GM13977 (cell line): Measurements from ENCODE around the gene FBXW8.

Experiments
- DNase-seq: peaks from one replicate; pipeline ENCODE4 v3.0.0; 2012; ENCODE audit warnings: low spot score
- in situ Hi-C: fragments of 300-500 bp; cut with MboI; formaldehyde crosslinking; loops from one replicate; pipeline ENCODE4 v1.12.0; 2022; ENCODE audit warnings: low sequenced_read_pairs, low pct_unique_long_range_greater_than_20kb, mixed read lengths, inconsistent platforms; ENCODE audit not compliant: unreplicated experiment
- TF ChIP-seq, protein P1 (sequence below): IDR thresholded peaks from 2 replicates; pipeline ENCODE4 v1.5.1; 2012; ENCODE audit warnings: mild to moderate bottlenecking, control low read depth; ENCODE audit not compliant: insufficient read depth; ENCODE audit errors: extremely low read depth, missing control alignments

The FBXW8 gene

DNA sequence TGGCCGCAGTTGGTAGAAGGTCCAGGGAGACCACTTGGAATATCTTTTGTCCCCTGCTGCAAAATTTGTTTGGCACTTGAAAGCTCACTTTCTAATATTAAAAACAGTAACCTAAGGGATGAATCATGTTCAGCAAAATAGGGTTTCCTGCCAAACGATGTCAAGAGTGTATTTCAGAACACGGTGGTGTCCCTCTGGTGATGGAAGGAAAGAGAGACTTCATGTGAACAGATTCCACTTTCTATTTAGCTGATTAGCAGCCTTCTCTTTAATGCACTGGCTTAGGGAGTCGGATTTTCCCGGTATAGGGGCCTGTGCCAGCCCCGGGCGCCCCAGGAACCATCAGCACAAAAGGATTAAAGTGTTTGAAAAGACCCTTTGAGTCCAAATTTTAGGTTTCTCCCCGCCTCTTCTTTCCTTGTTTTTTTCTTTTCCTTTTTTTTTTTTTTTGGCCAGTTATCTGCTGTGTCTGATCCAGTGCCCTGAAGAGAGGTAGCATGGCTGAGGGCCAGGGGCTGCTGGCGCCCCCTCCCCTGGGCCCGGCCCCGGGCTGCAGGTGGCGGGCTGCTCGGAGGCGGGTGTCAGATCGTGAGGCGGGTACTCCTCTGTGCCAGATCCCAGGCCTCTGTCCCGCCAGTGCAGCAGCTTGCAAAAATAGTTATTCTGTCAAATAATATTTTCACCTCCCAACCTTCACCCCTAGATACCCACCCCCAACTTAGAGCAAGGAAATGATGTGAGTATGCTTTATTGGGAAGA is 100.1 kb downstream of the FBXW8 start:
- TF ChIP-seq, protein P1, sequence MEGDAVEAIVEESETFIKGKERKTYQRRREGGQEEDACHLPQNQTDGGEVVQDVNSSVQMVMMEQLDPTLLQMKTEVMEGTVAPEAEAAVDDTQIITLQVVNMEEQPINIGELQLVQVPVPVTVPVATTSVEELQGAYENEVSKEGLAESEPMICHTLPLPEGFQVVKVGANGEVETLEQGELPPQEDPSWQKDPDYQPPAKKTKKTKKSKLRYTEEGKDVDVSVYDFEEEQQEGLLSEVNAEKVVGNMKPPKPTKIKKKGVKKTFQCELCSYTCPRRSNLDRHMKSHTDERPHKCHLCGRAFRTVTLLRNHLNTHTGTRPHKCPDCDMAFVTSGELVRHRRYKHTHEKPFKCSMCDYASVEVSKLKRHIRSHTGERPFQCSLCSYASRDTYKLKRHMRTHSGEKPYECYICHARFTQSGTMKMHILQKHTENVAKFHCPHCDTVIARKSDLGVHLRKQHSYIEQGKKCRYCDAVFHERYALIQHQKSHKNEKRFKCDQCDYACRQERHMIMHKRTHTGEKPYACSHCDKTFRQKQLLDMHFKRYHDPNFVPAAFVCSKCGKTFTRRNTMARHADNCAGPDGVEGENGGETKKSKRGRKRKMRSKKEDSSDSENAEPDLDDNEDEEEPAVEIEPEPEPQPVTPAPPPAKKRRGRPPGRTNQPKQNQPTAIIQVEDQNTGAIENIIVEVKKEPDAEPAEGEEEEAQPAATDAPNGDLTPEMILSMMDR = no peak
- DNase-seq = no peak
- in situ Hi-C loops = no loop called here

- DNase-seq = no peak
- in situ Hi-C loops = no loop called here
- TF ChIP-seq, protein P1 = no peak
Measured at GRCh38 chr12:117011988-117012805, 101.4 kb downstream of the FBXW8 start.

- in situ Hi-C loops = no loop called here
- no peak for DNase-seq
- TF ChIP-seq, protein P1 = no peak
Measured at GRCh38 chr12:117013726-117014125, 103.0 kb downstream of the FBXW8 start.

- TF ChIP-seq, protein P1 = no peak
- in situ Hi-C loops = no loop called here
- no peak for DNase-seq
Measured at GRCh38 chr12:117014342-117014887, 103.7 kb downstream of the FBXW8 start.

DNA sequence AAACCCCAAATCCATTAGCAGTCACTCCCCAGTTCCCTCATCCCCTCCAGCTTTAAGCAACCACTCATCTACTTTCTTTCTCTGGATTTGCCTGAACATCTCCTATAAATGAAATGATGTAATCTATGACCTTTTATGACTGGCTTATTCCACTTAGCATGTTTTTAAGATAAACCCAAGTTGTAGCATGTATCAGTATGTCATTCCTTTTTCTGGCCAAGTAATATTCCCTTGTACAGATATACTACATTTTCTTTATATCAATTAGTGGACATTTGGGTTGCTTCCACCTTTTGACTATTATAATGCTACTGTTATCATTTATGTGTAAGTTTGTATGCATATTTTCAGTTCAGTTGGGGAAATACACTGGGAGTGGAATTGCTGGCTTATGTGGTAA is 105.1 kb downstream of the FBXW8 start:
- TF ChIP-seq, protein P1 = no peak
- in situ Hi-C loops = no loop called here
- DNase-seq = no peak

GRCh38 chr12:117017807-117018206 is 107.1 kb downstream of the FBXW8 start:
- TF ChIP-seq, protein P1 = no peak
- DNase-seq = no peak
- in situ Hi-C loops = no loop called here
